GM21717 (cell line): ENCODE measurements around the gene HABP4.
A peak's percentile ranks its signal among the peaks of the same experiment; 100 is the strongest.

ENCODE experiments used
- ATAC-seq: cut with Tn5 transposase; IDR thresholded peaks from one replicate; pipeline ENCODE4 v1.9.1; 2021; ENCODE audit warnings: mild to moderate bottlenecking, moderate library complexity; ENCODE audit not compliant: unreplicated experiment

The HABP4 gene

DNA sequence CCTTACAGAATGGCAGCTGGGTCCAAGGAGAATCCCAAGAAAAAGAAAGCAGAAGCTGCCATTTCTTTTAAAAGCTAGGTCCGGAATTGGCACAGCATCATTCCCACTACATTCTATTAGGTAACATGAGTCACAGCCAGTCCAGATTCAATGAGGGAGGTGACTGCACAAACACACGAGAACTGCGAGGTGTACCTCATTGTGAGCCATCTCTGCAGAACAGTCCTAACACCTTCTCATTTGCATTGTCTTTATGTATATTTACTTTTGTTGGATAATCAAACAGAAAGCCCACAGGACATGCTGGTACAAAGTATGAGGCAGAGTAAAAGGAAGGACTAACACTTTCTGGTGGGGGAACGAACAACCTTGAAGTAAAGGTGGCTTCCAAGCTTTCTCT, 14.6 kb upstream of the HABP4 start:
- no peak for ATAC-seq

DNA sequence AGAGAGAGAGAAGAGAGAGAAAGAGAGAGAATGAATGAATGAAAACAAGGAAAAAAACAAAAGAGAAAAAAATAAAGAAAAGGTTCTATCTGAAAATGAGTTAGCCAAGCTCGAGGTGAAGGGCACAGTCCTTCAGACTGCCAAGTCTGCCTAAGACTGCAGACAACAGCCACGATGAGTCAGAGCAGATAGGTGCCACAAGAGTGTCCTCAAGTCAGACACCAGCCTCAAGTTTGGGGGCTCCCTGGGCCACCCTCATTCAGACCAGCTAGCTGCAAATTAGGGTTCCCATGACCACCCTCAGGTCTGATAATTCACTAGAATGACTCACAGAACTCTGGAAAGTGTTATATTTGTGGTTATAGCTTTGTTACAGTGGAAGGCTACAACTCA, 13.9 kb upstream of the HABP4 start:
- no peak for ATAC-seq

DNA sequence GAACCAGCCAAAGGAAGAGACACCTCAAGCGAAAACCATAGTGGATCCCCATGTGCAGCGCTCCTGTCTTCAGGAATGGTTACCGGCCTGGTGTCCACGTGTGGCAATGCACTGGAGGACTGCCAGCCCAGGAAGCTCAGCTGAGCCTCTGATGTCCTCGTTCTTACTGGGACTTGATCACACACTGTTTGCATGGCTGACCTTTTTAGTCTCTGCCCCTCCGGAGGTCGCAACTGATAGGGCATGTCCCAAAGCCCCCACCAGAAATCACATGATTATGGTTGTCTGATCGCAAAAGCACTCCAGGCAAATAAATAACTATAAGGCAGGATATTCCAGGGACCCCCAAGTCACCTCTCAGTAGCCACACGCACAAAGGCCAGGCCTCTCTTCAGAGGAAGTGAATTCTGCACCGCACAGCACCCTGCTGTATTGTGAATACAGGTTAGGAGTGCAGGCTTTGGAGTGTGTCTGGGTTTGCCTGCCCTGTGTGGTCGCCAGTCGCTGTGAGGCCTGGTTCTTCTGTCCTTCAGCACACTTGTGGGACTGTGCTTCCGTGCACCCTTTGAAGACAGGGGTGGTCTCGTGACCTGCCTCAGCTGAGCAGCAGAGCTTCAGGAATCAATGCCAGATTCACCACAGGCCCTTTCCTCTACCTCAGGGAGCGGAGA, 13.4 kb upstream of the HABP4 start:
- ATAC-seq: no peak

DNA sequence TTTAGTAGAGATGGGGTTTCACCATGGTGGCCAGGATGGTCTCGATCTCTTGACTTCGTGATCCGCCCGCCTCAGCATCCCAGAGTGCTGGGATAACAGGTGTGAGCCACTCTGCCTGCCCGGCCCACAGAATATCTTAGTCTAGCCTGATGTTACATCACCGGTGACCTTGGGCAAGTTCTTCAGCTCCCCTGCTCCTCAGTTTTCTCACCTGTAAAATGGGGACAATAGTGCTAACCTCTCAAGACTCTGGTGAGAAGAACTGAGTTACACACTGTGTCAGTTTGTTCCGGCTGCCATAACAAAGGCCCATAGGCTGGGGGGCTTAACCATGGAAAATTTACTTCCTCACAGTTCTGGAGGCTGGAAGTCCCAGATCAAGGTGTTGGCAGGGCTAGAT, 12.5 kb upstream of the HABP4 start:
- ATAC-seq: no peak

DNA sequence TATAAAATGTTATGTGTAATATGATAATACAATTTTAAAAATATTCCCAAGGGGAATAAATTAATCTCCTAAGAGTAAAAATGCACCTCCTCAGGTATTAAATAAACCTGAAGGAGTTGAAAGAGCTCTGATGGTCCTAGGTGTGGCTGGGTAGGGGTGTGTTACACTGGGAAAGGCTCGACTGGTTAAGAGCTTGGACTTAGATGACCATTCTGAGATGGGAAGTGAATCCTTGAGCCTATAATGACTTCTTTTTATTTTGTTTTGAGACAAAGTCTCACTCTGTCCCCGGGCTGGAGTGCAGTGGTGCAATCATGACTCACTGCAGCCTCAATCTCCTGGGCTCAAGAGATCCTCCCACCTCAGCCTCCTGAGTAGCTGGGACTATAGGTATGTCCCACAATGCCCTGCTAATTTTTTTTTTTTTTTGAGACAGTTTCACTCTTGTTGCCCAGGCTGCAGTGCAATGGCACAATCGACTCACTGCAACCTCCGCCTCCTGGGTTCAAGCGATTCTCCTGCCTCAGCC, 9.2 kb upstream of the HABP4 start:
- ATAC-seq: no peak

DNA sequence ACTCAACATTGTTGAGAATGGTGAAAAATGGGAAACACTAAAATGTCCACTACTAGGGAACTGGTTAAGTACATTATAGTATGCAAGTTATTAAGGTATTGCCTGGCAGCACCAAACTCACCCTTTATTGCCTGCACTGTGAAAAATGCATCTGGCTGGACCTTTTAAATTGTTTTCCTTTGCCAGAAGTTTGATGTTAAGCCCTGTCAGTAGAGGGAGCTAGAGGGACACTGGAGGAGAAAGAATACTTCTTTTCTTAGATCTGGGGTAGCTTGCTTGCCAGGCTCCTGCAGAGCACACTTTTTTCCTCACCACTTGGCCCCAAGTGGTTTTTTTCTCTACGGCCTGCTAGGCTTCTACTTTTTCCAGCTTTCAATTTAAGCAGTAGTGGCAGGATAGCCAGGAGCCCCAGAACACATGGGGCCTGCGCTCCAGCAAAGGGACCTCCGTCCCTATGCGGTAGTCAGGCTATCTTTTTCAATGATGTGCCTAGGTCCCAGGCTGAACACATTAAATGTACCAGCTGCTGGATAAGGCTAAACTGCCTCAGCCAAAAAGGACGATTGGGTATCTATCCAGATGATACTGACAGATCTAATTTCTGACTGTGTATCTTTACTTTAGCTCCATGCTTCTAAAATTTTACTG, 8.0 kb upstream of the HABP4 start:
- no peak for ATAC-seq

DNA sequence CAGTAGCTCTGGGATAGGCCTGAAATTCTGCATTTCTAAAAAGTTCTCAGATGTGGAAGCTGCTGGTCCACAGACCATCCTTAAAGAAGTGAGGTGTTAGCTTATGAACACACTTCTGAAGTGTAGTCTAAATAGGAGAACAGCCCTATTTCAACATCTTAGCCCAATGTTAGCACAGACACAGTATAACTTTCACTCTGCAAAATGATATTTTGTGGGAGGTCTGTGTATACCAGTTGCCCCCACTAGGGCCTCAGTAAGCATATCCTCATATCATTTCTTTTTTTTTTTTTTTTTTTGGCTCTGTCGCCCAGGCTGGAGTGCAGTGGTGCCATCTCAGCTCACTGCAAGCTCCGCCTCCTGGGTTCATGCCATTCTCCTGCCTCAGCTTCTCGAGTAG, 7.5 kb upstream of the HABP4 start:
- ATAC-seq: no peak

DNA sequence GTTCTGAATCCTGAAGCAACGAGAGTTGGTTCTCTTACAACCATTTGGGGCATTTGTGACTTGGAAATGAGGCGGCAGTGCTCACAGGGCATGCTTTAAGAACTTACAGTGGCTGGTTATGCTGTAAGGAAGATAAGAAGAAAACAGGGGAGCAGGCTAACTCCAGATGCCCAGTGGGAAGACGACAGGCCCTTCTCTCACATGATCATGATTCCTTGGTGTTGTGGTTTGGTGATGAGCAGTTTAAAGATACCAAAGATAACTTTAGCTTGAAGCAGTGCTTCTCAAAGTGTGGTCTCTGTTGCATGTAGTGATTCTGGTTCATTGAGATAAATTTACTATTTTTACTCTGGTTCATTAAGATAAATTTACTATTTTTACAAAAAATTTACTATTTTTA, 2.6 kb upstream of the HABP4 start:
- ATAC-seq: no peak

DNA sequence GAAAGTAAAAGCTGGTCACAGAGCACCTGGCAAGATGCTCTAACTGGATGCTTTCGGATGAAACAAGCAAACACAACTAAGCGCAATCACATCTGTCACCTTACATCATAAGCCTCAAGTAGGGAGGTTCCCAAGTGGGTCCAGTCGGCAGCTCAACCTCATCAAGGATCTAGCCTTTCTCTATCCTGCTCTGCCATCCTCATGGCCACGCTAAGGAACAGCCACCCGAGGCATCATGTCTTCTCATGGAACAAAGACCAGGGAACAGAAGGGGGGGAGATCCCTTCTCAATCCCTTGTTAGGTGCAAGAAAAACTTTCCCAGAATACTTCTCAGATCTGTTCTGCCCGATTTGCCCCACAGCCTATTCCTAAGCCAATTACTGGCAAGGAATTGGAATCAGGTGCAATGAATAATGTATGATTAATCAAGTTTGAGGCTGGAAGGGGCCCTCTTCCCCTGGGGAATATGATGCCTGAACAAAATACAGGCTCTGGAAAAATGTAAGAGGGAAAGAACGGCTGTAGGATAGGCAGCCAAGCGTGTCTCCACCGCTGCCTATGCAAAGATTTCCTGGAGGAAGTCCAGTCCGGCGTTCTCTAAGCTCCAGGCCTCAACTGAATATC, 1.3 kb upstream of the HABP4 start:
- no peak for ATAC-seq

DNA sequence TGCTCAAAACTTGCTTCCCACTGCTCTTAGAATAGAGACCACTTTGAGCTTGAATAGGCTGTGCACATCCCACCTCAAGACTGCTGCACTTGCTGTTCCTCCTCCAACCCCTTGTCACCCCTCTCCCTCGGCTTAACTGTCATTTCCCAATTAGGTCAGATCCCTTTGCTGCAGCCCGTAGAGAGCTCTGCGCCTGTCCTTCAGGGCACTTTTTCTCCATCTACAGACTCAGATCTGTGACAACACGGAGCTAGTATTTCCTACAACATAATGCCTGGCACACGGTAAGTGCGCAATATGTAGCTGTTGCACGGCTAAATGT, 485 bp upstream of the HABP4 start:
- peak; percentile 25 for ATAC-seq

DNA sequence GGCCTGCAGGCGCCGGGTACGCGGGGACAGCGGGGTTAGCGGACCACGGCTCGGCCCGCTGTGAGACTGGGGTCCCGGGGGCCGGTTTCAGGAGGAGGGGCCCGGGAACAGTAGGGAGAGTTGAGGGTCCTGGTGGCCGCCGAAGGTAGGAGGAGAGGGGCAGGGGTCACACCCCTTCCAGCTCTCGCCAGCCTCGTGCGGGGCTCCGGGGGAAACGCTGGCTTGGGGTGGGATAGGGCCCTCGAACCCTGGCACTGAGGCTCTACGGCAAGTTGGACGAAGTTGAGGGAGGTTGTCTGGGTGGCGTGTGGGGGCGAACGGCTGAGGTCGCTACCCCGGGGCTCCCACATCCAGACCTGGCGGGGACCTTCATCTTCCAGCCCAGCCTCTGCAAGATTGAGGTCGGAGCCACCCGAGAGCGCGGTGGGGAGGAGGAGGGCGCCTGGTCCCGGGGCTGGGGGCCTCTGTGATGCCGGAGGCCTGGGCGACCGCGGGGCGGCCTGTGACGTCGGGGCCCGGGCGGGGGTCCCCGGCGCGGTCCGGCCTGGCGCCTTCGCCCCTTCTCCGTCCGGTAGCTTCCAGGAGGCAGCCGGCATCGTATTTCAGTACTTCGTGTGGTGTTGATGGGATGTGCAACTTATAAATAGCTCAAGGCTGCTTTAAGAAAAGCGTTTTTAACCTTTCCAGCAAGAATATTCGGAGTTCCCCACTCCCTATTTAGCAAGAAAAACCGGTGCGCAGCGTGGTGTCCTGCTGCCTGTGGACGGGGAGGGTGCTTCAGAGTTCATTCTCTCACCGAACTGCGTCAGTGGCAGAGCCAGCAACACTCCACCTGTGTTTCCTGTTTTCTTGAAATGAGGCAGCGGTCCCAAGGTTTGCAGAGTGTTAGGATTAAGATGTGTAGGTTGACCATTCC, 902 bp downstream of the HABP4 start:
- peak; percentile 4 for ATAC-seq

DNA sequence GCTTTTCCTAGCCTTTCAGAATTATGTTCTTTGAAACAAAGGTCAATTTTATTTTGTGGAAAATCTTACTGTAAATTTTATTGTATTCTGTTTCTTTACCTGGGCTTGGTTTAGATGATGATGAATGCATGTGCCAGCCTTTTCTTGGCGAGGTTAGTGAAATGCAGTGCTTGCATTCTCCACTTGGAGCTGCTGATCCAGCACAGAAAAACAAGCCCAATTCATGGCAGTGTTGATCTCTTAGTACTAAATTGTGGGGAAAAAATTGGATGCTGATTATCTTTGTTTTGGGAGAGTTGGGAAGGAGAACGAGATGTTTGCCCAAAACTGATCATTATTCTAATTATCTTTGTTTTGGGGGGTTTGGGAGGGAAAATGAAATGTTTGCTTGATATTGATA, 3.7 kb downstream of the HABP4 start:
- no peak for ATAC-seq

DNA sequence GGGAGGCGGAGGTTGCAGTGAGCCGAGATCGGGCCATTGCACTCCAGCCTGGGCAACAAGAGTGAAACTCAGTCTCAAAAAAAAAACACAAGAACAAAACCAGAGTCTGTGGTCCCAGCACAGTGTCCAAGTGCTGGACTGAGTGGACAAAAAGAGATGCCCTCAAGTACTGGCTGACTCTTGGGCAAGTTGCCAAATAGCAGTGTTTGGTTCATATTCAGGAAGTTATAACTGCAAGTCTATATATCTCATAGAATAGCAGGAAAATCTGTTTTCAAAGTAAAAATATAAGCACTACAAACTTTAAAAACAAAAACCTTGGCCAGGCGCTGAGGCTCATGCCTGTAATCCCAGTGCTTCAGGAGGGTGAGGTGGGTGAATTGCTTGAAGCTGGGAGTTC, 7.3 kb downstream of the HABP4 start:
- ATAC-seq: no peak

DNA sequence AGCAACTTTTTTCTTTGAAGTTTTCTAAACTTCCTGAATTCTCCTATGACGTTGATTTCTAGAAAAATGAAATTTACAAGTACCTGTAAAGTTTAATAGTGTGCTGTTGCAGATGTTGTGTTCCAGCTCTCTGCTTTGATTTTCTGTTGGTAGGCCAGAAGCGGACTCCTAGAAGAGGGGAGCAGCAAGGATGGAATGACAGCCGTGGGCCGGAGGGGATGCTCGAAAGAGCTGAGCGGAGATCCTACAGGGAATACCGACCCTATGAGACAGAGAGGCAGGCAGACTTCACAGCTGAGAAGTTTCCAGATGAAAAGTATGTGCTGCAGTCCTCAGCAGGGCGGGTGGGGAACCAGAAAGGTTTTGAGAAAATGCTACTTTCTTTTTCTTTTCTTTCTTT, 8.3 kb downstream of the HABP4 start:
- ATAC-seq: no peak

DNA sequence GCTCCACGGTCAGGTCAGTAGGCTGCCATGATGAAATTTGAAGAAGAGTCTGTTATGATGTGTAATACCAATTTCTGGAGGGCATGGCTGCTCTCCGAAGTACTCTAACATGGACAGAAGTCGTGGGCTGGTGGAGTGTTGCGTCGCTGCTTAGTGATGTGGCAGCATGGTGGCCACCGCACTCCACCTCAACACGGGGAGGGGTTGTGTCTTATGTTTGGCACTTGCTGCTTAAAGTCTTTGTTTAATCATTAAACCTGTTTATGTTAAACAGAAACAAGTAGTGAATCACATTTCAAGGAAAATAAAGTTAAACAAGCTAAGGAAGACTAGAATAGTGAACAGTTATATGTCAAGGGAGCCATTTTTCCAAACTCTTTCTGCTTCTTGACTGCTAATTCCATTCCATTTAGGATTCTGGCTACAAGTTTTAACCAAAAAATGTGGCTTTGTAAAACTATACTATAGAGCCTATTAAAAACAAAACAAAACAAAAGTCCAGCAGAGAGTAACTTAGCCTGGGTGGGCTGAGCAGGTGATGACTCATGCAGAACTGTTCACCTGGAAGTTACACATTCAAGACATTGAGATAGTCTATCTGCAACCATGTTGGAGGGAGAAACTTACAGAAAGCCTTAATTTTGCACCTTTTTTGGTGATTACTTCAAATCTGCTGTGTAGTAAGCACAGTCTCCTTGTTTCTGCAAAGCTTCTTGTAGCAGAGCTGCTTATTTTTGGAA, 9.5 kb downstream of the HABP4 start:
- no peak for ATAC-seq

DNA sequence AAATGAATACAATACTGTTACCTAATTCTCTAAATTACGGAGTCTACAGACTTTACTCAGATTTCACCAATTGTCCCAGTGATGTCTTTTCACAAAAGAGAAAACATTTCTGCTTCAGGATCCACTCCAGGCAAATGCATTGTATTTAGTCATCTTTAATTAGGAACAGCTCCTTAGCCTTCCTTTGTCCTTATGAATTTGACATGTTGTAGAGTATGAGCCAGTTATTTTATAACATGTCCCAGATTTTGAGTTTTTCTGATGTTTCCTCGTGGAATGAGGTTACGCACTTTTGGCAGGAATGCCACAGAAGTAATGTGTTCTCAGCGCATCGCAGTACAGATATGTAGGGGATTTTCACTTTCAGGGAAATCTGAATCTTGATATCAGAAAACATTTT, 10.5 kb downstream of the HABP4 start:
- ATAC-seq: no peak

DNA sequence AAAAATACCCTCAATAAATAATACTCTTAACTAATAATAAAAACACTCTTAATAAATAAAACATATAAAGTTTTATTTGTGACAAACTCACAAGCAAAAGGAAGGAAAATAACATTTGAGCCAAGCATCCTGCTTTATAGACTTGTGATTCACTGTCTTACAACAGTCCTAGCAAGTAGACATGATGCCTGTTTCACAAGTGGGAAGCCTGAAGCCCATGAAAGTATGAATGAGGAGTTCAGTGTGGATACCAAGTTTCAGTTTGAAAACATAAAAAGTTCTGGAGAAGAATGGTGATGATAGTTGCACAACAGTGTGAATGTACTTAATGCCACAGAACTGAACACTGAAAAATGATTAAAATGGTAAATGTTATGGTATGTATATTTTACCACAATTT, 10.9 kb downstream of the HABP4 start:
- no peak for ATAC-seq

DNA sequence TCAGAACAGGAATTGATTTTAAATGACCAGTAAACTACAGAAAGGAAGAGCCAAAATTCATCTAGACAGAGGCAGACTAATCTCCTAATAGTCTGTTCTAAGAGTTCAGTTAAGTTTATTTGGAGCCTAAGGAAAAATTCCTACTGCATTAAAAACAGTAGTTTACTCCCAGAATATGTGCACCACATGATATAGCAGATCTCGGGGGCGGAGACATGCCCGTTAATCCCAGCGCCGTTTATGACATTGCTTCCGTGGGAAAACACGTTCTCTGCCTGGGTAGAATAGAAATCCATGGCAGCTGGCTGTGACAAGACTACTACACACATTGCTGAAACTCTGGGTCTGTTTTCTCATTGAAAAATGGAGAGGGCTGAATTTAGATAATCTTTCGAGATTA, 11.4 kb downstream of the HABP4 start:
- no peak for ATAC-seq

DNA sequence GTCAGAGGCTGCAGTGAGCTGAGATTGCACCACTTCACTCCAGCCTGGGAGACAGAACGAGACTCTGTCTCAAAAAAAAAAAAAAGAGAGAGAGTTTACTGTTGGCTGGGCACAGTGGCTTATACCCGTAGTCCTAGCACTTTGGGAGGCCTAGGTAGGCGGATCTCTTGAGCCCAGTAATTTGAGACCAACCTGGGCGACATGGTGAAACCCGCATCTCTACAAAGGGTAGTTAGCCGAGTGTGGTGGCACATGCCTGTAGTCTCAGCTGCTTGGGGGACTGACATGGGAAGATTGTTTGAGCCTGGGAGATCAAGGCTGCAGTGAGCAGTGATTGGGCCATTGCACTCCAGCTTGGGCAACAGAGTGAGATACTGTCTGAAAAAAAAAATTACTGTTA, 12.6 kb downstream of the HABP4 start:
- ATAC-seq: no peak

DNA sequence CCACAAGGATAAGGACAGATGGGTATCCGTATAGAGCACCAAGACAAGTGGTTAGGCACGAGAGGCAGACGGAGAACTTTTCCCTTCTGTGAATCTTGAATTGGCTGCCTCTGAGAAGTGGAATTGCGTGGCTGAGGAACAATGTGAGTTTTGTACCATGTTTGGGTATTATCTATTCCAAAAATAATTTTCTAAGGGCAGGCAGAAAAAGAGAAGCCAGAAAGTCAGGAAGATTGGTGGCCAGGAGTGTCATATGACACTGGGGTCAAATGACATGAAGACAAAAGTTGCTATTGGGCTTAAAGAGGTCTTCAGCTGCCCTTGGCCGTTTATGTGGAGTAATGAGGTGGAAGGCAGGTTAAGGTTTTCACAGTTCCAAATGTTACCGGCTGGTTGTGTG, 14.5 kb downstream of the HABP4 start:
- ATAC-seq: no peak

DNA sequence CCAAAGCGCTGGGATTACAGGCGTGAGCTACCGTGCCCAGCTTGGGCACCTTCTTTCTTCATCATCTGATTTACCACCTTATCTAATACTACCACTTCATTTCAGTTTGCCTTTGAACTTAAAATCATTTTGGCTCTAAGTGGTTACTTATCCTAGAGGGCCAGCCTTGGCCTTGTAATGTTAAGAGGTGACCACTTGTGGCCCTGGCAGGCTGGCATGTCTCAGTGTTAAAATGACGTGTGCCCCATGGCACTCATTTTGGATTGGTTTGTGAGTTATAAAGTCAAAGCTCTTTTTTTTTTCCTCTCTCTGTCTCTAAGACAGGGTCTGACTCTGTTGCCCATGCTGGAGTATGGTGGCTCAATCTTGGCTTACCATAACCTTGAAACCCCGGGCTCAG, 17.8 kb downstream of the HABP4 start:
- ATAC-seq: no peak
